ENCODE measurements around the gene SCGB1D2. TPM values are rescaled to one million over a fixed set of nuclear protein-coding genes. Genes with fewer than 3 reads are reported as not detected.

The SCGB1D2 gene
- total and polyA plus RNA-seq, 9 of the 15 experiments (the other 6 are each of a cell fraction or from before 2014, with no cell fraction given) = not detected

DNA sequence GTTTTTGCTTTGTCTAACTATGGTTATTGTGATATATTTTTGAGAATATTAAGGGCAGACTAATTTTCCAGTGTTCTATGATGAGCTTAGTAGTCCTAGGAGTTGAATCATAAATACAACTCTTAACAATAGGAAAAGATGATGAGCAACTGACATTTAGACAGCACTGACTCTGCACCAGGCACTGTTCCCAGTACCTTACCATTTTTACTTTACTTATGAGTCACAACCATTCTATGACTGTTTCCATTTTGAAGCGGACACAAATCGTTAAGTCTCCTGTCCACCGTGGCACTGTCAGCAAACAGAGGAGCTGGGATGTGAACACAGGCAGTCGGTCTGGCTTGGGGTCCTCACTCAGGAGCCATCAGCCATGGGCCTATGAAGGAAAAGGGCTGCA is 24.5 kb downstream of the SCGB1D2 start:
- Histone ChIP-seq H3K9me1 (ENCODE audit: control insufficient read depth, insufficient read depth, low read length) (no peaks in the 10 kb centered on the region), H3K9me3 (replicated peaks; ENCODE audit: control insufficient read depth, insufficient read depth, low read depth, low read length) (no peaks in the 10 kb centered on the region), H3K4me1 (replicated peaks in 1 of 2; ENCODE audit: control insufficient read depth in 2 of 2, insufficient read depth in 2 of 2, low read length in 2 of 2) (no peaks in the 10 kb centered on the region), H3K4me3 (no peak overlapping the region), H3K4me2 (ENCODE audit: insufficient read depth, low read length) (no peak overlapping the region), H4K20me1 (replicated peaks; ENCODE audit: control insufficient read depth, insufficient read depth, low read length) (no peaks in the 10 kb centered on the region), H3K27ac (ENCODE audit: extremely low read depth, low read depth, low read length) (no peak overlapping the region), H3K36me3 (ENCODE audit: control insufficient read depth, insufficient read depth, low read length) (no peaks in the 10 kb centered on the region), H3K79me2 (ENCODE audit: control insufficient read depth, insufficient read depth, low read length) (no peaks in the 10 kb centered on the region), H2AFZ (ENCODE audit: low read depth, low read length) (no peak overlapping the region), H3K27me3 (ENCODE audit: control insufficient read depth in 2 of 2, insufficient read depth in 2 of 2, low read length in 2 of 2) (peaks cover 25 to 43% of the 10 kb centered on the region in 2 experiments; a peak in 4 of 5 replicates), H3K9ac (ENCODE audit: insufficient read depth in 1 of 2, low read depth in 2 of 2, low read length in 2 of 2) (no peak overlapping the region)
- ChIA-PET POLR2A (interaction anchor here (0.6 kb wide), 1 partner anchor 24 kb away, joined by 3 read pairs; no protein-coding TSS in a partner anchor), CTCF (ENCODE audit: low intra/inter-chr PET ratio) (no interaction called here)
- BruUV-seq (replicated peaks) = no TSS peak
- DNase-seq (ENCODE audit: extremely low read depth in 1 of 4, low spot score in 3 of 4) (no peak), ATAC-seq (no peak), FAIRE-seq (no peak)
- intact Hi-C loops (cut with micrococcal nuclease) = no loop called here
- in situ Hi-C loops (cut with MboI) = no loop called here
- WGBS (ENCODE audit: insufficient coverage, low coverage, missing lambda C conversion rate) = 0% methylated on average over 4 of the region's 4 CpGs
- TF ChIP-seq TAF7 (tag; IDR thresholded peaks at IDR 0.05) = no peak
- TF ChIP-seq, protein P1, sequence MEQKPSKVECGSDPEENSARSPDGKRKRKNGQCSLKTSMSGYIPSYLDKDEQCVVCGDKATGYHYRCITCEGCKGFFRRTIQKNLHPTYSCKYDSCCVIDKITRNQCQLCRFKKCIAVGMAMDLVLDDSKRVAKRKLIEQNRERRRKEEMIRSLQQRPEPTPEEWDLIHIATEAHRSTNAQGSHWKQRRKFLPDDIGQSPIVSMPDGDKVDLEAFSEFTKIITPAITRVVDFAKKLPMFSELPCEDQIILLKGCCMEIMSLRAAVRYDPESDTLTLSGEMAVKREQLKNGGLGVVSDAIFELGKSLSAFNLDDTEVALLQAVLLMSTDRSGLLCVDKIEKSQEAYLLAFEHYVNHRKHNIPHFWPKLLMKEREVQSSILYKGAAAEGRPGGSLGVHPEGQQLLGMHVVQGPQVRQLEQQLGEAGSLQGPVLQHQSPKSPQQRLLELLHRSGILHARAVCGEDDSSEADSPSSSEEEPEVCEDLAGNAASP (IDR thresholded peaks at IDR 0.05) = no peak
- TF ChIP-seq, protein P2, sequence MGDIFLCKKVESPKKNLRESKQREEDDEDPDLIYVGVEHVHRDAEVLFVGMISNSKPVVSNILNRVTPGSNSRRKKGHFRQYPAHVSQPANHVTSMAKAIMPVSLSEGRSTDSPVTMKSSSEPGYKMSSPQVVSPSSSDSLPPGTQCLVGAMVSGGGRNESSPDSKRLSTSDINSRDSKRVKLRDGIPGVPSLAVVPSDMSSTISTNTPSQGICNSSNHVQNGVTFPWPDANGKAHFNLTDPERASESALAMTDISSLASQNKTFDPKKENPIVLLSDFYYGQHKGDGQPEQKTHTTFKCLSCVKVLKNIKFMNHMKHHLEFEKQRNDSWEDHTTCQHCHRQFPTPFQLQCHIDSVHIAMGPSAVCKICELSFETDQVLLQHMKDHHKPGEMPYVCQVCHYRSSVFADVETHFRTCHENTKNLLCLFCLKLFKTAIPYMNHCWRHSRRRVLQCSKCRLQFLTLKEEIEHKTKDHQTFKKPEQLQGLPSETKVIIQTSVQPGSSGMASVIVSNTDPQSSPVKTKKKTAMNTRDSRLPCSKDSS (IDR thresholded peaks at IDR 0.05; ENCODE audit: low read depth, partially characterized antibody) = no peak
- TF ChIP-seq, protein P3, sequence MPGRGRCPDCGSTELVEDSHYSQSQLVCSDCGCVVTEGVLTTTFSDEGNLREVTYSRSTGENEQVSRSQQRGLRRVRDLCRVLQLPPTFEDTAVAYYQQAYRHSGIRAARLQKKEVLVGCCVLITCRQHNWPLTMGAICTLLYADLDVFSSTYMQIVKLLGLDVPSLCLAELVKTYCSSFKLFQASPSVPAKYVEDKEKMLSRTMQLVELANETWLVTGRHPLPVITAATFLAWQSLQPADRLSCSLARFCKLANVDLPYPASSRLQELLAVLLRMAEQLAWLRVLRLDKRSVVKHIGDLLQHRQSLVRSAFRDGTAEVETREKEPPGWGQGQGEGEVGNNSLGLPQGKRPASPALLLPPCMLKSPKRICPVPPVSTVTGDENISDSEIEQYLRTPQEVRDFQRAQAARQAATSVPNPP (IDR thresholded peaks at IDR 0.05; ENCODE audit: borderline replicate concordance, insufficient read depth, insufficient read length) = no peak
- TF ChIP-seq SMAD3 (CRISPR knock-in tag; conservative IDR thresholded peaks at IDR 0.05) = no peak
- TF ChIP-seq, protein P4, sequence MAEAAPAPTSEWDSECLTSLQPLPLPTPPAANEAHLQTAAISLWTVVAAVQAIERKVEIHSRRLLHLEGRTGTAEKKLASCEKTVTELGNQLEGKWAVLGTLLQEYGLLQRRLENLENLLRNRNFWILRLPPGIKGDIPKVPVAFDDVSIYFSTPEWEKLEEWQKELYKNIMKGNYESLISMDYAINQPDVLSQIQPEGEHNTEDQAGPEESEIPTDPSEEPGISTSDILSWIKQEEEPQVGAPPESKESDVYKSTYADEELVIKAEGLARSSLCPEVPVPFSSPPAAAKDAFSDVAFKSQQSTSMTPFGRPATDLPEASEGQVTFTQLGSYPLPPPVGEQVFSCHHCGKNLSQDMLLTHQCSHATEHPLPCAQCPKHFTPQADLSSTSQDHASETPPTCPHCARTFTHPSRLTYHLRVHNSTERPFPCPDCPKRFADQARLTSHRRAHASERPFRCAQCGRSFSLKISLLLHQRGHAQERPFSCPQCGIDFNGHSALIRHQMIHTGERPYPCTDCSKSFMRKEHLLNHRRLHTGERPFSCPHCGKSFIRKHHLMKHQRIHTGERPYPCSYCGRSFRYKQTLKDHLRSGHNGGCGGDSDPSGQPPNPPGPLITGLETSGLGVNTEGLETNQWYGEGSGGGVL (CRISPR knock-in tag; IDR thresholded peaks at IDR 0.05) = no peak
- TF ChIP-seq, protein P5, sequence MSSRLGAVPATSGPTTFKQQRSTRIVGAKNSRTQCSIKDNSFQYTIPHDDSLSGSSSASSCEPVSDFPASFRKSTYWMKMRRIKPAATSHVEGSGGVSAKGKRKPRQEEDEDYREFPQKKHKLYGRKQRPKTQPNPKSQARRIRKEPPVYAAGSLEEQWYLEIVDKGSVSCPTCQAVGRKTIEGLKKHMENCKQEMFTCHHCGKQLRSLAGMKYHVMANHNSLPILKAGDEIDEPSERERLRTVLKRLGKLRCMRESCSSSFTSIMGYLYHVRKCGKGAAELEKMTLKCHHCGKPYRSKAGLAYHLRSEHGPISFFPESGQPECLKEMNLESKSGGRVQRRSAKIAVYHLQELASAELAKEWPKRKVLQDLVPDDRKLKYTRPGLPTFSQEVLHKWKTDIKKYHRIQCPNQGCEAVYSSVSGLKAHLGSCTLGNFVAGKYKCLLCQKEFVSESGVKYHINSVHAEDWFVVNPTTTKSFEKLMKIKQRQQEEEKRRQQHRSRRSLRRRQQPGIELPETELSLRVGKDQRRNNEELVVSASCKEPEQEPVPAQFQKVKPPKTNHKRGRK (tag; IDR thresholded peaks at IDR 0.05) = no peak
- TF ChIP-seq NUFIP1 (IDR thresholded peaks at IDR 0.05; ENCODE audit: partially characterized antibody) = no peak
- TF ChIP-seq ARID1B (IDR thresholded peaks at IDR 0.05) = no peak
- no peak for TF ChIP-seq ZNF830 (CRISPR knock-in tag; IDR thresholded peaks at IDR 0.05)
- TF ChIP-seq, protein P6, sequence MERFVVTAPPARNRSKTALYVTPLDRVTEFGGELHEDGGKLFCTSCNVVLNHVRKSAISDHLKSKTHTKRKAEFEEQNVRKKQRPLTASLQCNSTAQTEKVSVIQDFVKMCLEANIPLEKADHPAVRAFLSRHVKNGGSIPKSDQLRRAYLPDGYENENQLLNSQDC (CRISPR knock-in tag; IDR thresholded peaks at IDR 0.05) = no peak
- TF ChIP-seq, protein P7, sequence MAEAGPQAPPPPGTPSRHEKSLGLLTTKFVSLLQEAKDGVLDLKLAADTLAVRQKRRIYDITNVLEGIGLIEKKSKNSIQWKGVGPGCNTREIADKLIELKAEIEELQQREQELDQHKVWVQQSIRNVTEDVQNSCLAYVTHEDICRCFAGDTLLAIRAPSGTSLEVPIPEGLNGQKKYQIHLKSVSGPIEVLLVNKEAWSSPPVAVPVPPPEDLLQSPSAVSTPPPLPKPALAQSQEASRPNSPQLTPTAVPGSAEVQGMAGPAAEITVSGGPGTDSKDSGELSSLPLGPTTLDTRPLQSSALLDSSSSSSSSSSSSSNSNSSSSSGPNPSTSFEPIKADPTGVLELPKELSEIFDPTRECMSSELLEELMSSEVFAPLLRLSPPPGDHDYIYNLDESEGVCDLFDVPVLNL (CRISPR knock-in tag; IDR thresholded peaks at IDR 0.05; ENCODE audit: low read depth) = no peak

Data from K562 (cell line).